ENCODE measurements around the gene C5orf22. TPM values are rescaled to one million over a fixed set of nuclear protein-coding genes. Genes with fewer than 3 reads are reported as not detected.
A peak's percentile ranks its signal among the peaks of the same experiment; 100 is the strongest.

The C5orf22 gene
- total and polyA plus RNA-seq, 10 of the 15 experiments (the other 5 are each of a cell fraction or from before 2014, with no cell fraction given) = 10.5 to 35.5 (median 24.0) TPM

GRCh38 chr5:31531888-31532547, at the start of gene C5orf22, which contains the start of gene DROSHA (continued):
- TF ChIP-seq, protein P1, sequence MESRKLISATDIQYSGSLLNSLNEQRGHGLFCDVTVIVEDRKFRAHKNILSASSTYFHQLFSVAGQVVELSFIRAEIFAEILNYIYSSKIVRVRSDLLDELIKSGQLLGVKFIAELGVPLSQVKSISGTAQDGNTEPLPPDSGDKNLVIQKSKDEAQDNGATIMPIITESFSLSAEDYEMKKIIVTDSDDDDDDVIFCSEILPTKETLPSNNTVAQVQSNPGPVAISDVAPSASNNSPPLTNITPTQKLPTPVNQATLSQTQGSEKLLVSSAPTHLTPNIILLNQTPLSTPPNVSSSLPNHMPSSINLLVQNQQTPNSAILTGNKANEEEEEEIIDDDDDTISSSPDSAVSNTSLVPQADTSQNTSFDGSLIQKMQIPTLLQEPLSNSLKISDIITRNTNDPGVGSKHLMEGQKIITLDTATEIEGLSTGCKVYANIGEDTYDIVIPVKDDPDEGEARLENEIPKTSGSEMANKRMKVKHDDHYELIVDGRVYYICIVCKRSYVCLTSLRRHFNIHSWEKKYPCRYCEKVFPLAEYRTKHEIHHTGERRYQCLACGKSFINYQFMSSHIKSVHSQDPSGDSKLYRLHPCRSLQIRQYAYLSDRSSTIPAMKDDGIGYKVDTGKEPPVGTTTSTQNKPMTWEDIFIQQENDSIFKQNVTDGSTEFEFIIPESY (IDR thresholded peaks at IDR 0.05) = no peak
- TF ChIP-seq, protein P2, sequence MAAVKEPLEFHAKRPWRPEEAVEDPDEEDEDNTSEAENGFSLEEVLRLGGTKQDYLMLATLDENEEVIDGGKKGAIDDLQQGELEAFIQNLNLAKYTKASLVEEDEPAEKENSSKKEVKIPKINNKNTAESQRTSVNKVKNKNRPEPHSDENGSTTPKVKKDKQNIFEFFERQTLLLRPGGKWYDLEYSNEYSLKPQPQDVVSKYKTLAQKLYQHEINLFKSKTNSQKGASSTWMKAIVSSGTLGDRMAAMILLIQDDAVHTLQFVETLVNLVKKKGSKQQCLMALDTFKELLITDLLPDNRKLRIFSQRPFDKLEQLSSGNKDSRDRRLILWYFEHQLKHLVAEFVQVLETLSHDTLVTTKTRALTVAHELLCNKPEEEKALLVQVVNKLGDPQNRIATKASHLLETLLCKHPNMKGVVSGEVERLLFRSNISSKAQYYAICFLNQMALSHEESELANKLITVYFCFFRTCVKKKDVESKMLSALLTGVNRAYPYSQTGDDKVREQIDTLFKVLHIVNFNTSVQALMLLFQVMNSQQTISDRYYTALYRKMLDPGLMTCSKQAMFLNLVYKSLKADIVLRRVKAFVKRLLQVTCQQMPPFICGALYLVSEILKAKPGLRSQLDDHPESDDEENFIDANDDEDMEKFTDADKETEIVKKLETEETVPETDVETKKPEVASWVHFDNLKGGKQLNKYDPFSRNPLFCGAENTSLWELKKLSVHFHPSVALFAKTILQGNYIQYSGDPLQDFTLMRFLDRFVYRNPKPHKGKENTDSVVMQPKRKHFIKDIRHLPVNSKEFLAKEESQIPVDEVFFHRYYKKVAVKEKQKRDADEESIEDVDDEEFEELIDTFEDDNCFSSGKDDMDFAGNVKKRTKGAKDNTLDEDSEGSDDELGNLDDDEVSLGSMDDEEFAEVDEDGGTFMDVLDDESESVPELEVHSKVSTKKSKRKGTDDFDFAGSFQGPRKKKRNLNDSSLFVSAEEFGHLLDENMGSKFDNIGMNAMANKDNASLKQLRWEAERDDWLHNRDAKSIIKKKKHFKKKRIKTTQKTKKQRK (IDR thresholded peaks at IDR 0.05; ENCODE audit: low read depth, low read length) = peak; percentile 66
- TF ChIP-seq, protein P3, sequence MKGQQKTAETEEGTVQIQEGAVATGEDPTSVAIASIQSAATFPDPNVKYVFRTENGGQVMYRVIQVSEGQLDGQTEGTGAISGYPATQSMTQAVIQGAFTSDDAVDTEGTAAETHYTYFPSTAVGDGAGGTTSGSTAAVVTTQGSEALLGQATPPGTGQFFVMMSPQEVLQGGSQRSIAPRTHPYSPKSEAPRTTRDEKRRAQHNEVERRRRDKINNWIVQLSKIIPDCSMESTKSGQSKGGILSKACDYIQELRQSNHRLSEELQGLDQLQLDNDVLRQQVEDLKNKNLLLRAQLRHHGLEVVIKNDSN (IDR thresholded peaks at IDR 0.05; ENCODE audit: borderline replicate concordance, extremely low read length, insufficient read depth, low read depth, low read length) = no peak
- TF ChIP-seq NFYA (IDR thresholded peaks at IDR 0.05; ENCODE audit: borderline replicate concordance, low read depth, low read length) (peak; percentile 37), ZBED1 (IDR thresholded peaks at IDR 0.05; ENCODE audit: borderline replicate concordance) (0 out of 2 replicates have a peak, but pooled peaks have one; percentile 23), MAX (IDR thresholded peaks at IDR 0.05; ENCODE audit: low read depth, low read length) (0 out of 2 replicates have a peak, but pooled peaks have one; percentile 4), LARP7 (IDR thresholded peaks at IDR 0.05) (peak; percentile 60; the same call in 1 of the 2 replicates), NR2C1 (IDR thresholded peaks at IDR 0.05) (peak; percentile 97), RCOR1 (conservative IDR thresholded peaks at IDR 0.05; ENCODE audit: low read depth, low read length) (0 out of 2 replicates have a peak, but pooled peaks have one; percentile 46), SPI1 (IDR thresholded peaks at IDR 0.05; ENCODE audit: borderline replicate concordance, insufficient read depth, low read depth, low read length) (peak; percentile 26; the same call in 1 of the 2 replicates), NR2F1 (conservative IDR thresholded peaks at IDR 0.05) (peak; percentile 28; the same call in 1 of the 2 replicates)
- TF ChIP-seq, protein P4, sequence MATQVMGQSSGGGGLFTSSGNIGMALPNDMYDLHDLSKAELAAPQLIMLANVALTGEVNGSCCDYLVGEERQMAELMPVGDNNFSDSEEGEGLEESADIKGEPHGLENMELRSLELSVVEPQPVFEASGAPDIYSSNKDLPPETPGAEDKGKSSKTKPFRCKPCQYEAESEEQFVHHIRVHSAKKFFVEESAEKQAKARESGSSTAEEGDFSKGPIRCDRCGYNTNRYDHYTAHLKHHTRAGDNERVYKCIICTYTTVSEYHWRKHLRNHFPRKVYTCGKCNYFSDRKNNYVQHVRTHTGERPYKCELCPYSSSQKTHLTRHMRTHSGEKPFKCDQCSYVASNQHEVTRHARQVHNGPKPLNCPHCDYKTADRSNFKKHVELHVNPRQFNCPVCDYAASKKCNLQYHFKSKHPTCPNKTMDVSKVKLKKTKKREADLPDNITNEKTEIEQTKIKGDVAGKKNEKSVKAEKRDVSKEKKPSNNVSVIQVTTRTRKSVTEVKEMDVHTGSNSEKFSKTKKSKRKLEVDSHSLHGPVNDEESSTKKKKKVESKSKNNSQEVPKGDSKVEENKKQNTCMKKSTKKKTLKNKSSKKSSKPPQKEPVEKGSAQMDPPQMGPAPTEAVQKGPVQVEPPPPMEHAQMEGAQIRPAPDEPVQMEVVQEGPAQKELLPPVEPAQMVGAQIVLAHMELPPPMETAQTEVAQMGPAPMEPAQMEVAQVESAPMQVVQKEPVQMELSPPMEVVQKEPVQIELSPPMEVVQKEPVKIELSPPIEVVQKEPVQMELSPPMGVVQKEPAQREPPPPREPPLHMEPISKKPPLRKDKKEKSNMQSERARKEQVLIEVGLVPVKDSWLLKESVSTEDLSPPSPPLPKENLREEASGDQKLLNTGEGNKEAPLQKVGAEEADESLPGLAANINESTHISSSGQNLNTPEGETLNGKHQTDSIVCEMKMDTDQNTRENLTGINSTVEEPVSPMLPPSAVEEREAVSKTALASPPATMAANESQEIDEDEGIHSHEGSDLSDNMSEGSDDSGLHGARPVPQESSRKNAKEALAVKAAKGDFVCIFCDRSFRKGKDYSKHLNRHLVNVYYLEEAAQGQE (IDR thresholded peaks at IDR 0.05; ENCODE audit: low read depth, low read length) = no peak
